Stomach (tissue), 4 donors: Measurements from ENCODE around the gene ACBD4.

ENCODE experiments used
- CTCF ChIP-seq, 7 experiments: fragments of 450-650 bp in 4 of 7; fragments of 200-600 bp in 3 of 7; sonication (generic) in 3 of 7; IDR thresholded peaks; one replicate each; pipeline ENCODE4 v1.5.1; 2016 to 2019; ENCODE audit warnings: antibody characterized with exemption in 7 of 7, control low read depth in 2 of 7, mild to moderate bottlenecking in 1 of 7
- EP300 ChIP-seq: sonication (generic); formaldehyde crosslinking; IDR thresholded peaks from one replicate; pipeline ENCODE4 v1.6.1; 2017; ENCODE audit warnings: antibody characterized with exemption
- POLR2A ChIP-seq, 4 donors: fragments of 450-650 bp; IDR thresholded peaks; one replicate each; pipeline ENCODE4 v1.6.1; 2016; ENCODE audit warnings: antibody characterized with exemption in 4 of 4, control low read depth in 2 of 4, mild to moderate bottlenecking in 1 of 4, moderate library complexity in 1 of 4
- POLR2AphosphoS5 ChIP-seq, 3 donors: sonication (generic); formaldehyde crosslinking; IDR thresholded peaks; one replicate each; pipeline ENCODE4 v1.6.1; 2016; ENCODE audit warnings: antibody characterized with exemption in 3 of 3

- TF ChIP-seq CTCF (IDR thresholded peaks at IDR 0.05) = no peak
- no peak for TF ChIP-seq POLR2A (IDR thresholded peaks at IDR 0.05)
- TF ChIP-seq POLR2AphosphoS5 (IDR thresholded peaks at IDR 0.05) = no peak
- no peak for TF ChIP-seq EP300
These were observed 33.3 kb upstream of the ACBD4 start for GRCh38 chr17:45101883-45102811.
